CD4-positive, alpha-beta T cell (primary cell): Measurements from ENCODE around the gene CMSS1. TPM values are rescaled to one million over a fixed set of nuclear protein-coding genes. Genes with fewer than 3 reads are reported as not detected.

ENCODE experiments used
- ATAC-seq: fragments of 200-7000 bp; cut with Tn5 transposase; one replicate; pipeline ENCODE4 v1.10.0; 2022; ENCODE audit warnings: mild to moderate bottlenecking; ENCODE audit not compliant: poor library complexity
- CTCF ChIA-PET: fragments of 350-600 bp; sonication (Branson Sonifier 250); formaldehyde crosslinking; loops from one replicate; lab custom pipeline; 2021; ENCODE audit warnings: antibody characterized with exemption, inconsistent platforms; lab: Charles Lee
- POLR2A ChIA-PET: fragments of 350-600 bp; sonication (Branson Sonifier 250); formaldehyde crosslinking; loops from one replicate; lab custom pipeline; 2021; ENCODE audit warnings: antibody characterized with exemption, inconsistent platforms; lab: Charles Lee
- DNase-seq, 14 experiments: peaks; one replicate each; pipeline ENCODE4 v3.0.0-alpha.2; 2013 to 2020; ENCODE audit warnings: mixed read lengths in 2 of 14
- H3K27ac ChIP-seq, 2 donors: one replicate each; pipeline versions ENCODE4 v1.5.1 to v1.7.0; 2013; ENCODE audit warnings: low read length in 2 of 2, low read depth in 1 of 2, mild to moderate bottlenecking in 1 of 2
- H3K27me3 ChIP-seq, 2 experiments: 1 replicate in 1 of 2; 2 replicates in 1 of 2; pipeline versions ENCODE4 v1.6.1 to v1.7.0; 2013; ENCODE audit warnings: low read length in 2 of 2, control low read depth in 1 of 2, mild to moderate bottlenecking in 1 of 2, moderate library complexity in 1 of 2; ENCODE audit not compliant: insufficient read depth in 2 of 2, control insufficient read depth in 1 of 2
- H3K36me3 ChIP-seq: one replicate; pipeline ENCODE4 v1.6.1; 2013; ENCODE audit warnings: low read length, control low read depth; ENCODE audit not compliant: insufficient read depth
- H3K4me1 ChIP-seq: one replicate; pipeline ENCODE4 v1.6.1; 2013; ENCODE audit warnings: low read length, control low read depth; ENCODE audit not compliant: insufficient read depth
- H3K4me3 ChIP-seq: one replicate; pipeline ENCODE4 v1.5.1; 2013; ENCODE audit warnings: mild to moderate bottlenecking, low read length, moderate library complexity
- H3K9me3 ChIP-seq, 2 experiments: 1 replicate in 1 of 2; 2 replicates in 1 of 2; pipeline versions ENCODE4 v1.6.1 to v1.7.0; 2013; ENCODE audit warnings: low read length in 2 of 2, mild to moderate bottlenecking in 2 of 2, control low read depth in 1 of 2, moderate library complexity in 1 of 2; ENCODE audit not compliant: control insufficient read depth in 1 of 2, insufficient read depth in 1 of 2
- H3K27ac Mint-ChIP-seq: one replicate; pipeline ENCODE4 v1.8.0; 2020; ENCODE audit warnings: mixed read lengths
- H3K27me3 Mint-ChIP-seq: one replicate; pipeline ENCODE4 v1.8.0; 2021; ENCODE audit warnings: mixed read lengths
- H3K36me3 Mint-ChIP-seq: one replicate; pipeline ENCODE4 v1.8.0; 2021; ENCODE audit warnings: low read depth, mixed read lengths
- H3K4me1 Mint-ChIP-seq: one replicate; pipeline ENCODE4 v1.8.0; 2021; ENCODE audit warnings: low read depth, mixed read lengths
- H3K4me3 Mint-ChIP-seq: one replicate; pipeline ENCODE4 v1.8.0; 2020; ENCODE audit warnings: mild to moderate bottlenecking, mixed read lengths
- H3K9me3 Mint-ChIP-seq: one replicate; pipeline ENCODE4 v1.8.0; 2020; ENCODE audit warnings: mixed read lengths
- CTCF ChIP-seq: fragments of 200-600 bp; IDR thresholded peaks from one replicate; pipeline ENCODE4 v1.8.0; 2022; ENCODE audit warnings: antibody characterized with exemption, mild to moderate bottlenecking
- intact Hi-C, 2 experiments: fragments of 100-400 bp; cut with DNase I in 1 of 2; cut with micrococcal nuclease in 1 of 2; formaldehyde crosslinking; loops; one replicate each; pipeline versions ENCODE4 v1.15.1 to v1.9.0; 2023 to 2025; cut with DNase I, micrococcal nuclease
- total RNA-seq, 174 experiments: library from RNA in 2 of 174; stranded (reverse) in 2 of 174; gene quantifications; one replicate each; pipeline ENCODE4 v1.2.3 and lab custom pipeline; 2021 to 2026

The CMSS1 gene
- total RNA-seq, 2 experiments from 2014 or later = 12.2 TPM

- H3K9me3 ChIP-seq = no peaks in the 10 kb centered on the region
- no peaks in the 10 kb centered on the region for H3K9me3 Mint-ChIP-seq
- H3K27me3 Mint-ChIP-seq = no peaks in the 10 kb centered on the region
- H3K36me3 Mint-ChIP-seq = no peaks in the 10 kb centered on the region
- H3K4me1 Mint-ChIP-seq = no peaks in the 10 kb centered on the region
- no peak overlapping the region for H3K27ac Mint-ChIP-seq
- no peaks in the 10 kb centered on the region for H3K36me3 ChIP-seq
- intact Hi-C loops = loop anchor here in 1 of 2 experiments (1.0 to 10.0 kb wide), 2 partner anchors 230 to 759 kb away; no protein-coding TSS in a partner anchor
- DNase-seq = no peak
- no peak overlapping the region for H3K4me3 ChIP-seq
- no peaks in the 10 kb centered on the region for H3K27me3 ChIP-seq
- TF ChIP-seq CTCF = no peak
- no peak for ATAC-seq
- no peak overlapping the region for H3K4me3 Mint-ChIP-seq
- no peaks in the 10 kb centered on the region for H3K4me1 ChIP-seq
- no peak overlapping the region for H3K27ac ChIP-seq
- ChIA-PET CTCF (interaction anchor here (1.1 kb wide), 1 partner anchor 10 kb away, joined by 3 read pairs; no protein-coding TSS in a partner anchor), POLR2A (interaction anchor here (0.9 kb wide), 1 partner anchor 17 kb away, joined by 3 read pairs; no protein-coding TSS in a partner anchor)
These were observed 16.7 kb downstream of the CMSS1 start for GRCh38 chr3:99834211-99834957.

GRCh38 chr3:99836681-99837080 lies 19.0 kb downstream of the CMSS1 start:
- ATAC-seq = no peak
- Histone ChIP-seq H3K9me3 (no peaks in the 10 kb centered on the region), H3K36me3 (peaks cover 5% of the 10 kb centered on the region), H3K4me3 (no peak overlapping the region), H3K27ac (no peak overlapping the region), H3K27me3 (no peaks in the 10 kb centered on the region), H3K4me1 (no peaks in the 10 kb centered on the region)
- Mint-ChIP-seq H3K27me3 (no peaks in the 10 kb centered on the region), H3K4me3 (no peak overlapping the region), H3K9me3 (no peaks in the 10 kb centered on the region), H3K4me1 (no peaks in the 10 kb centered on the region), H3K36me3 (no peaks in the 10 kb centered on the region), H3K27ac (no peak overlapping the region)
- CTCF ChIA-PET = no interaction called here
- POLR2A ChIA-PET = no interaction called here
- intact Hi-C loops = loop anchor here in 1 of 2 experiments (10.0 kb wide), 1 partner anchor 228 kb away; no protein-coding TSS in a partner anchor
- no peak for DNase-seq
- TF ChIP-seq CTCF = no peak

- Mint-ChIP-seq H3K36me3 (no peaks in the 10 kb centered on the region), H3K4me3 (no peak overlapping the region), H3K9me3 (no peaks in the 10 kb centered on the region), H3K4me1 (no peaks in the 10 kb centered on the region), H3K27me3 (no peaks in the 10 kb centered on the region), H3K27ac (no peak overlapping the region)
- intact Hi-C loops = loop anchor here in 1 of 2 experiments (10.0 kb wide), 1 partner anchor 227 kb away; no protein-coding TSS in a partner anchor
- ChIA-PET POLR2A (no interaction called here), CTCF (interaction anchor here (1.0 kb wide), 1 partner anchor 30 kb away, joined by 3 read pairs; no protein-coding TSS in a partner anchor)
- no peak for ATAC-seq
- H3K36me3 ChIP-seq = peaks cover 5% of the 10 kb centered on the region
- H3K9me3 ChIP-seq = no peaks in the 10 kb centered on the region
- no peaks in the 10 kb centered on the region for H3K4me1 ChIP-seq
- no peak overlapping the region for H3K4me3 ChIP-seq
- TF ChIP-seq CTCF = no peak
- no peaks in the 10 kb centered on the region for H3K27me3 ChIP-seq
- no peak overlapping the region for H3K27ac ChIP-seq
- no peak for DNase-seq
These were observed 20.1 kb downstream of the CMSS1 start for GRCh38 chr3:99837715-99838114.
